Stimulated activated CD4-positive, alpha-beta T cell treated with anti-CD3 and anti-CD28 coated beads, Interleukin-4, amount 100 ng/mL, for 48 hours (primary cell): ENCODE results near the gene ATG2B.

Experiments used
- DNase-seq, 2 donors: peaks; one replicate each; pipeline ENCODE4 v3.0.0-alpha.2; 2020; ENCODE audit warnings: low read depth in 2 of 2

Gene ATG2B

DNA sequence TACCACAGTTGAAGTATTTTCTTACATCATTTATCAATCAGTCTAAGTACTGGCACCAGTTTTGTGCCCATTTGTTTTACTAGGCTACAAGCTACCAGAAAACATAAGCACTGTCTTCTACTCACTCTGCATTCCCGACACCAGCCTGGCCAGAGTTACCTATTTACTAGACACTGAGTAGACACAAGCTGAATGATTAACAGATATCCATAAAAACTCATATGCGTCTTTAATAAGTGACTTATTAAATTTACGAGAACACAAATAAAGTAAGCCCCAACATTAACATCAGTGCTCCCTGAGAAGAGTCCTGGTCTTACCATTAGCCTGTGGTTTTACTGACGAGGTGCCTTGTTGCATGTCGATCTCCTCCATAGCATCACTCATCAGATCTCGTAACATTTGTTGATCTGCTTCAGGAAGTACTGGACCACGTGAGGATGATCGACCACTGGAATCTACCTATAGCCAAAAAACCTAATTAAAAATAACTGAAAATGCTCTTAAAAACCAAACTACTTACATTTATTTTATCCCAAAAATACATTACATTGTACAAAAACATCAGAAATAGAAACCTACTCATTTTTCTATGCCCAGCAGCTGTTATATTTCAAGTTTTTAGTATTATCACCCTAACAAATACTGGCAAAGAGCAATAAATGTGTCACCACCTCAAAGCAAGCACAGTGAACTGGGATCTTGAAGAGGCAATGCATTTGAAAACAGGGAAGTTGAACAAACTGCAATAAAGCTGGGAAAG, 53.8 kb downstream of the ATG2B start:
- DNase-seq: no peak

DNA sequence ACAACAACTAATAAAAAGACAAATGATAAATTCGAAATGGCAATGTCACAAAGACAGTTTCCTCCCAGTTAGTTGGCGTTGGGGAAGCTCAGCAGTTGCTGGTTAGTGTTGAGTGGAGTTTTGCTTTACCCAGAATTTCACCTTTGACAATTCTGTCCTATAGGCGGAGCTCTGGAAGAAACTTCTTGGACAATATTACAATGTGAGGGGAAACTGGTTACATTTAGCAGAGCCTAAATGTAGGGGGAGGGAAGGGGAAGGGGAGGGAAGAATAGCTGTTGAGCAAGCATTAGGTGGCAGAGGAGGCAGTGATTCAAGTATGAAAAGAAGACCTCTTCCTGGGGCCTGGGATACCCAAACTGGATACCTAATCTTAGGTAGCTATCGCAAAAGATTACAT, 55.7 kb downstream of the ATG2B start:
- DNase-seq: no peak

GRCh38 chr14:96304956-96305355, 58.2 kb downstream of the ATG2B start:
- no peak for DNase-seq

DNA sequence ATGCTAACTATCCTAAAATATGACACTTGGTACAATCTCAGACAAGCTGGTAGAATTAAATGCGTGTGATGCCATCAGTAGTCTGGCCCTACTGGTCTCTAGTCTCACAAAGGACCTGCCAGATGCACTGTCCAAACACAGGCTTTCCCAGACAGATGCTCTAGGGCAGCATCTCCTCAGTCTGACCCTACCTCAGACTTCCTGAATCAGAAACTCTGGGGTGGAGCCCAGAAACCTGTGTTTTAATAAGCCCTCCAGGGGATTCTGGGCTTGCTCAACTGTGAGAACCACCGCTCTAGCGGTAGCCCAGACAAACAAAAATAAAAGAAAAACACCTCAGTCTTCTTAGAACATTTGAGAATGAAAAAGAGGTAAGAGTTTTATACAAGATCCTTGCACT, 59.2 kb downstream of the ATG2B start:
- DNase-seq: no peak

- no peak for DNase-seq
Observed at GRCh38 chr14:96299441-96299840, 63.7 kb downstream of the ATG2B start.

- DNase-seq: no peak
Observed at GRCh38 chr14:96297997-96298515, 65.1 kb downstream of the ATG2B start.

DNA sequence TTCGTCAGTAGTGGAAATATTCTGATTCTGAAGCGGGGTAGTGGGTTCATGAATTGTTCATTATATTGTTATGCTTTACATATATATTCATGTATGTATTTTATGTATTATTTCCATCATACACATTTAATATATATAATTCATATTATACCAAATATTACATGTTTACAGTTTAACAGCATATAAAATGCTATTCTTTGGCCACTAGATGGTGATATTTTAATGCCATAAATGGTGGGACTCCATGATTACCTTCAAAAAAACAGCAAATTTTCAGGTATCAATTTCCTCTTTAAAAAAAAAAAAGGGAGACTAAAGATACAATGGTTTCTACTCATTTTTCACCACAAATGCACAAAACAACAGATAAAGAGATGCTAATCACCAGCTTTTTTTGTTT, 66.1 kb downstream of the ATG2B start:
- no peak for DNase-seq

DNA sequence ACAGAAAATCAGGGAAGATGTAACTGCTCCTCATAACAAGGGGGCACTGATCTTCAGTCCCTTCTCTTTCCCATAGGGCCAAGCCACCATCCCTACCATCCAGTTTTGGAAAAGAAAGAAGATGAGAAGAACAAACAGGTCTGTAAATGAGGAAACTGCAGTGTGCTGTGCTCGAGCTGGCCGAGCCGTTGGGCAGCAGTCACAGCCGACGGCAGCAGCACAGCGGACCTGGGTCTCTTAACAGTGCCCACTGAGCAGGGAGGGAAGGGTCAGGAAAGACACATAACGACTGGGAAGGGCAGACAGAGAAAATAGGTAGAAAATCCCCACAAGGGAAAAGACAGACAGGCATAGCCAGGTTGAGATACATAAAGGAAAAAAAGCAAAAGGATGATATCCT, 68.9 kb downstream of the ATG2B start:
- DNase-seq: no peak

- no peak for DNase-seq
Observed at GRCh38 chr14:96287856-96288255, 75.3 kb downstream of the ATG2B start.

DNA sequence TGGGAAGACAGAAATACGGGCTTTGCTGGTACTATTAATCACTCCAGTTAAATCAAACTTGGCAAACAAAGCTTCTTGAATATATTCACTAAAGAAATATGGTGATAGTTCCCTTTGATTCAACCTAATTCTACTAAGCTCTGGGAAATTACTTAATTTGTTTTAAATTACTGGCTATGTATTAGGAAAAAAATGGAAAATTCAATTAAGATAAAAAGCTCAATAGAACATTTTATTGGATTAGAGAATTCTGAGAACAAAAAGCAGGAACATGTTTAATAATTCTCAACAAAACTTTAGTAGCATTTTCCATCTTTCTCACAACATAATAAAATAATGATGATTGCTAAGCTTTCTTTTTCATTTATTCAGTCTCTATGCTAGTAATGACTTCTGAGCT, 76.9 kb downstream of the ATG2B start:
- DNase-seq: no peak

GRCh38 chr14:96285667-96286066, 77.5 kb downstream of the ATG2B start:
- DNase-seq: no peak

DNA sequence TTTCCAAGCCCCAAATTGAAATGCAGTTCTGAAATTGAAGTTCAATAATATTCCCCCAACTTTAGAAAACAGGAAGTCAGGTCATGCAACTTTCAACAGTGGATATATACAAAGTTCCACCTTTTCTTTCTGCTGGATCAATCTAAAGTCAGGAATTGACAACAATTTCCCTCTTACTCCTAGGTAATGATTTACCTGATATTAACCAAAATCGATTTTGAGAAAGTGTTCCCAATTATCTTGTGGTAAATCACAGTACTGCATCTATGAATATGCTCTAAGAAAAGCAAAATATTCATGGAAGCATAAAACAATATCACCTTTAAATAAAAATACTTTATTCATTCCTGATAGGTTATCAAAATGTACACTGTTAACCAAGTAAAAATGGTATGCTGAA, 78.7 kb downstream of the ATG2B start:
- no peak for DNase-seq

DNA sequence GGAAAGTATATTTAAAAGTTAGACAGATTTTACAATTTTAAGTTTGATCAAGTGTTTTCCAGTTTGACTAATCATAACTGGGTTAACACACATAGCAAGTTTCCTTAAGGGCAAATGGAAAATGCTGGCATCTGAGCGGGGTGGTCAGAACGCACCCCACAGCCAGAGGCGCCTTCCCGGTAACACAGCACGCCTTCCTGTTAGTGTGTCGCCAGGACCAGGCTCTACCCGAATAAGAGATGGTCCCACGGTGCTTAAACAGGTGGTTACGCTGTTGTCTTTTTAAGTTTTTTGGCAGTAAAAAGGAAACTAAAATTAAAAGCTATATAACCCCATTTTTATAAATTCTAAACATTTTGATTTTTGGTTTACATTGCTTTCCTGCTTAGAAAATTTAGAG, 79.1 kb downstream of the ATG2B start:
- DNase-seq: no peak

GRCh38 chr14:96281486-96281885, 81.7 kb downstream of the ATG2B start:
- no peak for DNase-seq

GRCh38 chr14:96280104-96280503, 83.0 kb downstream of the ATG2B start:
- DNase-seq: no peak

- DNase-seq: no peak
Observed at GRCh38 chr14:96279564-96279963, 83.6 kb downstream of the ATG2B start.

- DNase-seq: no peak
Observed at GRCh38 chr14:96277890-96278289, 85.3 kb downstream of the ATG2B start.

DNA sequence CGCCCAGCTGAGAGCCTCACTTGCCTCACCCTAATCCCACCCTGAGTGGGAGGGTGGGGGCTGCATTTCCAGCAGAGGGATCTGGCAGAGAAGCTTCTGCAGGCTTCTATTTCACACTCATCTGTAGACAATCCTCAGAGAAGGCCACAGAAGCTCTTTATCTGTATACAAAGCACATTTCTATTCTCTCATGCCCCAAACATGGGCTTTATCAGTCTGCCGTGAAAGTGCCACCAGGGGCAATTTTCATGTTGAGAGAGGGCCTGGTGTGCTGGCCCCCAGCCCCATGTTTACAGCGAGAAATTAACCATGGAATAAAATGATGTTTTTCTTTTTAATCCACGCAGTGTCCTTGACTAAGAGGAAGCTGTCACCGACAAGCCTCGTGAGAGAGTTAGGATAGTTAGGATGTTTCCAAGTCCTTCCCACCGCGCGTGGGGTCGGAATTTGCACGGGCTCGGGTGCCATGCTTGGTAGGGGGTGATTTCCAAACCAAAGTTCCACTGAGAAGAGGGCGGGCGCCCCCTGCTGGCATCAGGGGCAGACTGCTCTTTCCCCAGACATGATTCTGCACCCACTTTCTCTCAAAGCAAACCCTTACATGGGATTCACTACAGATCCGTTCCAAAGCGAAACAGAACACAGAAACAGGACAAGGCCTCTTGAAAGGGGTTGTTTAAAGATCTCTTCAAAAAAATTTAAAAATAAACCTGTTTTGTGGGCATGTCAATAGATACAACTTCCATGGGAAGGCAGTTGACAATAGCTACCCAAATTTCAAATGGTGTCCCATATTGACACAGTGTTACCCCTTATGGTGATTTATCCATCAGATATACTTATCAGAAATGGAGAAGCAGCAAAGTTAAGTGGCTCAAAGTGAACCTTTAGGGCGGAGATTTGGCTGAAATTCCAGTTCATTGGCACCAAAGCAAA, 87.7 kb downstream of the ATG2B start:
- DNase-seq: peak; percentile 64 to 78

- DNase-seq: no peak
Observed at GRCh38 chr14:96274543-96274942, 88.6 kb downstream of the ATG2B start.

- DNase-seq: no peak
Observed at GRCh38 chr14:96274122-96274521, 89.0 kb downstream of the ATG2B start.

GRCh38 chr14:96273629-96274028, 89.5 kb downstream of the ATG2B start:
- no peak for DNase-seq

DNA sequence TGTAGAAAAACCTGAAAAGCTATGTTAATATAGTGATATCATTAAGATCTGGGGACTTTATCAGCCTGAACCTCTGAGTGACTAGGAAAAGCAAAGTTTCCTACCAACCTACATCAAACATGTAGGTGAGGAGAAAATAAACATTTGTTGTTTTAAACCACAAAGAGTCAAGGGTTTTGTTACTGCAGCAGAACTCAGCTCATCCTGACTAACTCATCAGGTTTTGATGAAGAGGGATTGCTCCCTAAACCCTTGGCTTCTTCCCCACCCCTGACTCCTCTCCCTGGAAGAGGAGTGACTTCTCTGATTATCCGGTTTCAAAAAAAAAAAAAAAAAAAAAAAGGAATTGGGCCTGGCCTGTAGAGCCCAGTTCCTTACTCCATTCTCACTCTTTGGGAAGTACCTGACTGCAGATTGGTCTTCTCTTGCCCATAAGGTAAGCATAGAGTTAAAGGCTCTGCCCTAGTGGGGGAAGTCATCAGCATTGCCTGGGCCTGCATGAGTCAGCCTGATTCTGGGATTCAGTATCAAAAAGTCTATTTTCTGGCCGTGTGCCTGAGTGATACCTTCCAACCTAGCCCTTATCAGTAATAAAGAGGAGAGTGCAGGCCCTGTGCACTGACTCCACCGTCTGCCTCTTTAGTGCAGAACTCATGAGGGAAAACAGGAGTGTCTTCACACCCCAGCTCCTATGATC, 90.2 kb downstream of the ATG2B start:
- DNase-seq: no peak
